ENCODE measurements around the gene DTX3. TPM values are rescaled to one million over a fixed set of nuclear protein-coding genes. Genes with fewer than 3 reads are reported as not detected.

The DTX3 gene
- total RNA-seq, 1 experiment from 2014 or later: 23.1 TPM

- H3K4me1 Mint-ChIP-seq (ENCODE audit: low read depth, unreplicated experiment): peaks cover 15% of the 10 kb centered on the region
- H3K9me3 Mint-ChIP-seq (ENCODE audit: low read depth, unreplicated experiment): no peaks in the 10 kb centered on the region
- no peak overlapping the region for H3K27ac Mint-ChIP-seq (ENCODE audit: unreplicated experiment)
- intact Hi-C loops (cut with micrococcal nuclease; ENCODE audit: unreplicated experiment): loop anchor here (10.0 kb wide), 1 partner anchor 165 kb away; the partner anchor contains the start of genes GLI1 and INHBE
- H3K36me3 Mint-ChIP-seq (ENCODE audit: insufficient read depth, unreplicated experiment): no peaks in the 10 kb centered on the region
- peak; percentile 52 for DNase-seq
- CTCF ChIA-PET: interaction anchor here (1.1 to 2.7 kb wide), 4 partner anchors 12 to 38 kb away, joined by 3 to 16 read pairs (median 4); no protein-coding TSS in a partner anchor
- H3K4me3 Mint-ChIP-seq (ENCODE audit: low read depth, unreplicated experiment): no peak overlapping the region
- no peak for TF ChIP-seq CTCF (IDR thresholded peaks at IDR 0.05; ENCODE audit: unreplicated experiment)
- peaks cover 100% of the 10 kb centered on the region for H3K27me3 Mint-ChIP-seq (ENCODE audit: unreplicated experiment)
- BruUV-seq (replicated peaks): no TSS peak
Measured at GRCh38 chr12:57619434-57620244, 15.0 kb downstream of the DTX3 start.

- H3K27me3 Mint-ChIP-seq (ENCODE audit: unreplicated experiment): peaks cover 100% of the 10 kb centered on the region
- no TSS peak for BruUV-seq (replicated peaks)
- CTCF ChIA-PET: interaction anchor here (1.1 to 2.7 kb wide), 4 partner anchors 13 to 38 kb away, joined by 3 to 16 read pairs (median 4); no protein-coding TSS in a partner anchor
Measured at GRCh38 chr12:57620245-57620935, 15.8 kb downstream of the DTX3 start.

GRCh38 chr12:57620936-57621496 is 16.4 kb downstream of the DTX3 start:
- no peak overlapping the region for H3K27ac Mint-ChIP-seq (ENCODE audit: unreplicated experiment)
- no peak for TF ChIP-seq CTCF (IDR thresholded peaks at IDR 0.05; ENCODE audit: unreplicated experiment)
- DNase-seq: no peak
- intact Hi-C loops (cut with micrococcal nuclease; ENCODE audit: unreplicated experiment): loop anchor here (1.0 to 10.0 kb wide), 2 partner anchors 38 to 166 kb away; partner anchors contain the start of genes GLI1 and INHBE
- peaks cover 100% of the 10 kb centered on the region for H3K27me3 Mint-ChIP-seq (ENCODE audit: unreplicated experiment)
- H3K9me3 Mint-ChIP-seq (ENCODE audit: low read depth, unreplicated experiment): no peaks in the 10 kb centered on the region
- no peaks in the 10 kb centered on the region for H3K36me3 Mint-ChIP-seq (ENCODE audit: insufficient read depth, unreplicated experiment)
- no TSS peak for BruUV-seq (replicated peaks)
- H3K4me3 Mint-ChIP-seq (ENCODE audit: low read depth, unreplicated experiment): peak overlapping the region; percentile 67
- peaks cover 15% of the 10 kb centered on the region for H3K4me1 Mint-ChIP-seq (ENCODE audit: low read depth, unreplicated experiment)
- CTCF ChIA-PET: interaction anchor here (0.6 to 2.7 kb wide), 4 partner anchors 14 to 1325 kb away, joined by 3 to 16 read pairs (median 4); no protein-coding TSS in a partner anchor

More at GRCh38 chr12:57620245-57620935, 15.8 kb downstream of the DTX3 start:
- no peaks in the 10 kb centered on the region for H3K36me3 Mint-ChIP-seq (ENCODE audit: insufficient read depth, unreplicated experiment)
- DNase-seq: no peak
- intact Hi-C loops (cut with micrococcal nuclease; ENCODE audit: unreplicated experiment): loop anchor here (10.0 kb wide), 1 partner anchor 166 kb away; the partner anchor contains the start of genes GLI1 and INHBE
- H3K4me3 Mint-ChIP-seq (ENCODE audit: low read depth, unreplicated experiment): peak overlapping the region; percentile 67
- no peaks in the 10 kb centered on the region for H3K9me3 Mint-ChIP-seq (ENCODE audit: low read depth, unreplicated experiment)
- peaks cover 15% of the 10 kb centered on the region for H3K4me1 Mint-ChIP-seq (ENCODE audit: low read depth, unreplicated experiment)
- TF ChIP-seq CTCF (IDR thresholded peaks at IDR 0.05; ENCODE audit: unreplicated experiment): no peak
- H3K27ac Mint-ChIP-seq (ENCODE audit: unreplicated experiment): no peak overlapping the region

Data from Calu3 (cell line).